Hematopoietic multipotent progenitor cell (in vitro differentiated cells): Measurements from ENCODE around the gene TMEM212. TPM values are rescaled to one million over a fixed set of nuclear protein-coding genes. Genes with fewer than 3 reads are reported as not detected.
"Not testable (repeated sequence)": the region's sequence is repeated elsewhere in the genome, so short reads cannot be mapped to it uniquely, and the experiment has no call there.

Experiments used
- DNase-seq, 3 donors: peaks; one replicate each; pipeline ENCODE4 v3.0.0-alpha.2; 2011 to 2015; ENCODE audit warnings: low read depth in 2 of 3, low spot score in 2 of 3
- total RNA-seq: library from RNA; depleted of rRNA; stranded (reverse); fragments of >200 nt; gene quantifications from one replicate; pipeline ENCODE4 v1.2.3, GENCODE V29; 2012

The TMEM212 gene
- total RNA-seq, 1 donor: not detected

- DNase-seq: no peak
Observed at GRCh38 chr3:171812811-171813210, 30.3 kb upstream of the TMEM212 start.

GRCh38 chr3:171813278-171813896 lies 29.8 kb upstream of the TMEM212 start:
- no peak for DNase-seq

GRCh38 chr3:171813897-171814460 lies 29.2 kb upstream of the TMEM212 start:
- peak in 1 of 3 donors; percentile 62 for DNase-seq

GRCh38 chr3:171814662-171815061 lies 28.5 kb upstream of the TMEM212 start:
- not testable (repeated sequence) for DNase-seq

GRCh38 chr3:171815973-171816595 lies 27.1 kb upstream of the TMEM212 start:
- DNase-seq: no peak

- no peak for DNase-seq
Observed at GRCh38 chr3:171817074-171817800, 25.9 kb upstream of the TMEM212 start.

GRCh38 chr3:171821044-171821443 lies 22.1 kb upstream of the TMEM212 start:
- no peak for DNase-seq

- DNase-seq: no peak
Observed at GRCh38 chr3:171821778-171822358, 21.3 kb upstream of the TMEM212 start.

GRCh38 chr3:171822431-171823106 lies 20.6 kb upstream of the TMEM212 start:
- no peak for DNase-seq

GRCh38 chr3:171824116-171824515 lies 19.0 kb upstream of the TMEM212 start:
- peak in 1 of 3 donors; percentile 53 for DNase-seq

- DNase-seq: no peak
Observed at GRCh38 chr3:171824824-171825221, 18.3 kb upstream of the TMEM212 start.

GRCh38 chr3:171825222-171825828 lies 17.8 kb upstream of the TMEM212 start:
- no peak for DNase-seq

- DNase-seq: no peak
Observed at GRCh38 chr3:171827385-171827784, 15.8 kb upstream of the TMEM212 start.

- DNase-seq: no peak
Observed at GRCh38 chr3:171827836-171828458, 15.2 kb upstream of the TMEM212 start.

- no peak for DNase-seq
Observed at GRCh38 chr3:171828902-171829770, 14.0 kb upstream of the TMEM212 start.

GRCh38 chr3:171829841-171830517 lies 13.2 kb upstream of the TMEM212 start:
- DNase-seq: no peak

- DNase-seq: no peak
Observed at GRCh38 chr3:171830518-171830875, 12.7 kb upstream of the TMEM212 start.

GRCh38 chr3:171831936-171832335 lies 11.2 kb upstream of the TMEM212 start:
- no peak for DNase-seq
